GM23338 (cell line): ENCODE measurements around the gene AXIN1. TPM values are rescaled to one million over a fixed set of nuclear protein-coding genes. Genes with fewer than 3 reads are reported as not detected.

Source experiments
- ATAC-seq: fragments of 200-7000 bp; cut with Tn5 transposase; 3 replicates; pipeline ENCODE4 v1.9.1; 2020
- DNase-seq: peaks from one replicate; pipeline ENCODE4 v3.0.0-alpha.2; 2015; ENCODE audit warnings: low spot score
- H2AFZ ChIP-seq: fragments of 200-600 bp; sonication (generic); 2 replicates; pipeline ENCODE4 v1.8.0; 2016; ENCODE audit warnings: antibody characterized with exemption, mild to moderate bottlenecking, moderate library complexity
- H3F3A ChIP-seq: fragments of 200-600 bp; sonication (generic); replicated peaks from 2 replicates; pipeline ENCODE4 v1.8.0; 2017; ENCODE audit warnings: antibody characterized with exemption, mixed run types, low read depth
- H3K27ac ChIP-seq: fragments of 200-600 bp; sonication (generic); 2 replicates; pipeline ENCODE4 v1.6.1; 2016; ENCODE audit warnings: low read depth
- H3K27me3 ChIP-seq: fragments of 200-600 bp; sonication (generic); 2 replicates; pipeline ENCODE4 v1.8.0; 2016; ENCODE audit warnings: mild to moderate bottlenecking, mixed run types, moderate library complexity; ENCODE audit not compliant: insufficient read depth
- H3K36me3 ChIP-seq: fragments of 200-600 bp; sonication (generic); 2 replicates; pipeline ENCODE4 v1.8.0; 2016; ENCODE audit warnings: mild to moderate bottlenecking; ENCODE audit not compliant: insufficient read depth
- H3K4me1 ChIP-seq: fragments of 200-600 bp; sonication (generic); 2 replicates; pipeline ENCODE4 v1.8.0; 2016; ENCODE audit warnings: mild to moderate bottlenecking, moderate library complexity; ENCODE audit not compliant: insufficient read depth
- H3K4me2 ChIP-seq: fragments of 200-600 bp; sonication (generic); 2 replicates; pipeline ENCODE4 v1.7.1; 2017; ENCODE audit warnings: mixed run types
- H3K4me3 ChIP-seq: fragments of 200-600 bp; sonication (generic); 2 replicates; pipeline ENCODE4 v1.6.1; 2016; ENCODE audit warnings: mixed run types
- H3K79me2 ChIP-seq: fragments of 200-600 bp; sonication (generic); replicated peaks from 2 replicates; pipeline ENCODE4 v1.8.0; 2017; ENCODE audit warnings: mild to moderate bottlenecking; ENCODE audit not compliant: insufficient read depth
- H3K9me2 ChIP-seq: fragments of 200-600 bp; sonication (generic); 2 replicates; pipeline ENCODE4 v1.8.0; 2017; ENCODE audit not compliant: insufficient read depth
- H4K20me1 ChIP-seq: fragments of 200-600 bp; sonication (generic); replicated peaks from 2 replicates; pipeline ENCODE4 v1.8.0; 2017; ENCODE audit warnings: mild to moderate bottlenecking; ENCODE audit not compliant: insufficient read depth
- H3K27ac Mint-ChIP-seq: 2 replicates; pipeline ENCODE4 v1.8.0; 2020; ENCODE audit warnings: inconsistent platforms, mild to moderate bottlenecking, moderate library complexity, mixed read lengths
- H3K27me3 Mint-ChIP-seq: 3 replicates; pipeline ENCODE4 v1.8.0; 2022; ENCODE audit warnings: low read depth, mild to moderate bottlenecking, moderate library complexity, mixed read lengths, inconsistent platforms; ENCODE audit not compliant: insufficient read depth, poor library complexity
- H3K36me3 Mint-ChIP-seq: 3 replicates; pipeline ENCODE4 v1.8.0; 2021; ENCODE audit warnings: low read depth, mild to moderate bottlenecking, inconsistent platforms, moderate library complexity, mixed read lengths
- H3K4me1 Mint-ChIP-seq: 3 replicates; pipeline ENCODE4 v1.8.0; 2020; ENCODE audit warnings: mild to moderate bottlenecking, inconsistent platforms, mixed read lengths
- H3K4me3 Mint-ChIP-seq: 3 replicates; pipeline ENCODE4 v1.8.0; 2021; ENCODE audit warnings: moderate library complexity, mild to moderate bottlenecking, inconsistent platforms, mixed read lengths
- H3K9me3 Mint-ChIP-seq: 3 replicates; pipeline ENCODE4 v1.8.0; 2020; ENCODE audit warnings: moderate library complexity, mild to moderate bottlenecking, inconsistent platforms, mixed read lengths
- CREB1 ChIP-seq: fragments of 250-450 bp; sonication (Bioruptor Pico); IDR thresholded peaks from 2 replicates; pipeline ENCODE4 v1.5.0; 2020; ENCODE audit warnings: low read depth, mild to moderate bottlenecking, moderate library complexity
- ETS1 ChIP-seq: IDR thresholded peaks from 2 replicates; pipeline ENCODE4 v1.6.1; 2016; ENCODE audit warnings: antibody characterized with exemption
- EZH2 ChIP-seq: fragments of 200-600 bp; sonication (generic); IDR thresholded peaks from one replicate; pipeline ENCODE4 v1.8.0; 2017; ENCODE audit warnings: antibody characterized with exemption, mild to moderate bottlenecking, low read depth; ENCODE audit not compliant: unreplicated experiment
- EZH2phosphoT487 ChIP-seq: fragments of 200-600 bp; sonication (generic); IDR thresholded peaks from one replicate; pipeline ENCODE4 v1.8.1; 2018; ENCODE audit warnings: antibody characterized with exemption; ENCODE audit not compliant: unreplicated experiment
- JUNB ChIP-seq: IDR thresholded peaks from one replicate; pipeline ENCODE4 v1.6.1; 2016; ENCODE audit warnings: antibody characterized with exemption; ENCODE audit not compliant: unreplicated experiment
- STAT1 ChIP-seq: IDR thresholded peaks from one replicate; pipeline ENCODE4 v1.6.1; 2016; ENCODE audit warnings: antibody characterized with exemption; ENCODE audit not compliant: unreplicated experiment
- ZNF331 ChIP-seq: fragments of 250-450 bp; sonication (Bioruptor Pico); IDR thresholded peaks from 2 replicates; pipeline ENCODE4 v1.5.0; 2020; ENCODE audit warnings: low read depth, mild to moderate bottlenecking, moderate library complexity
- ZNF462 ChIP-seq: fragments of 250-450 bp; sonication (Bioruptor Pico); IDR thresholded peaks from 2 replicates; pipeline ENCODE4 v1.5.0; 2020; ENCODE audit warnings: mild to moderate bottlenecking, moderate library complexity
- polyA plus RNA-seq: library from polyadenylated mRNA; unstranded; fragments of >200 nt; fragmentation: Nextera tagmentation; extraction: Ambion mirVana; gene quantifications from 2 replicates; pipeline ENCODE4 v1.2.1, GENCODE V29; 2016
- total RNA-seq: library from RNA; depleted of rRNA; stranded (reverse); fragments of >200 nt; shearing (Covaris generic); gene quantifications from 2 replicates; pipeline ENCODE4 v1.2.3, GENCODE V29; 2014
- TF ChIP-seq, protein P1 (sequence below), 2 experiments: fragments of 200-600 bp in 1 of 2; sonication (generic) in 1 of 2; conservative IDR thresholded peaks; 2 replicates each; pipeline versions ENCODE4 v1.5.1 to v1.6.1; 2016 to 2017; ENCODE audit warnings: antibody characterized with exemption in 2 of 2, low read depth in 2 of 2, mild to moderate bottlenecking in 2 of 2, moderate library complexity in 1 of 2

The AXIN1 gene
- total and polyA plus RNA-seq, 2 experiments from 2014 or later = 14.3 to 54.5 TPM

- H3K4me2 ChIP-seq = no peak overlapping the region
- no peak overlapping the region for H3K4me3 ChIP-seq
- H3K27ac ChIP-seq = peak overlapping the region; percentile 76; the same call in 1 of the 2 replicates
- no peaks in the 10 kb centered on the region for H3K36me3 ChIP-seq
- peaks cover 44% of the 10 kb centered on the region for H3K79me2 ChIP-seq
- Mint-ChIP-seq H3K36me3 (no peaks in the 10 kb centered on the region), H3K4me3 (no peak overlapping the region), H3K27ac (no peak overlapping the region), H3K9me3 (no peaks in the 10 kb centered on the region), H3K27me3 (peaks cover 11% of the 10 kb centered on the region), H3K4me1 (no peaks in the 10 kb centered on the region)
- TF ChIP-seq ZNF331 (CRISPR knock-in tag) (no peak), JUNB (no peak), CREB1 (CRISPR knock-in tag) (no peak), EZH2phosphoT487 (no peak), EZH2 (no peak), STAT1 (no peak)
- TF ChIP-seq, protein P1, sequence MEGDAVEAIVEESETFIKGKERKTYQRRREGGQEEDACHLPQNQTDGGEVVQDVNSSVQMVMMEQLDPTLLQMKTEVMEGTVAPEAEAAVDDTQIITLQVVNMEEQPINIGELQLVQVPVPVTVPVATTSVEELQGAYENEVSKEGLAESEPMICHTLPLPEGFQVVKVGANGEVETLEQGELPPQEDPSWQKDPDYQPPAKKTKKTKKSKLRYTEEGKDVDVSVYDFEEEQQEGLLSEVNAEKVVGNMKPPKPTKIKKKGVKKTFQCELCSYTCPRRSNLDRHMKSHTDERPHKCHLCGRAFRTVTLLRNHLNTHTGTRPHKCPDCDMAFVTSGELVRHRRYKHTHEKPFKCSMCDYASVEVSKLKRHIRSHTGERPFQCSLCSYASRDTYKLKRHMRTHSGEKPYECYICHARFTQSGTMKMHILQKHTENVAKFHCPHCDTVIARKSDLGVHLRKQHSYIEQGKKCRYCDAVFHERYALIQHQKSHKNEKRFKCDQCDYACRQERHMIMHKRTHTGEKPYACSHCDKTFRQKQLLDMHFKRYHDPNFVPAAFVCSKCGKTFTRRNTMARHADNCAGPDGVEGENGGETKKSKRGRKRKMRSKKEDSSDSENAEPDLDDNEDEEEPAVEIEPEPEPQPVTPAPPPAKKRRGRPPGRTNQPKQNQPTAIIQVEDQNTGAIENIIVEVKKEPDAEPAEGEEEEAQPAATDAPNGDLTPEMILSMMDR (conservative IDR thresholded peaks at IDR 0.05; ENCODE audit: low read depth in 2 of 2) = no peak
- H4K20me1 ChIP-seq = peaks cover 6% of the 10 kb centered on the region
- 0 out of 2 replicates have a peak, but pooled peaks cover 8% of the 10 kb centered on the region for H3F3A ChIP-seq
- H3K9me2 ChIP-seq = no peaks in the 10 kb centered on the region
- no peak overlapping the region for H2AFZ ChIP-seq
- ATAC-seq (no peak), DNase-seq (no peak)
- no peaks in the 10 kb centered on the region for H3K27me3 ChIP-seq
- H3K4me1 ChIP-seq = no peaks in the 10 kb centered on the region
These were observed 109.2 kb downstream of the AXIN1 start for GRCh38 chr16:243348-243747.

- H3K36me3 ChIP-seq = no peaks in the 10 kb centered on the region
- H4K20me1 ChIP-seq = peaks cover 6% of the 10 kb centered on the region
- Mint-ChIP-seq H3K4me3 (no peak overlapping the region), H3K36me3 (peaks cover 2% of the 10 kb centered on the region), H3K27me3 (peaks cover 11% of the 10 kb centered on the region), H3K4me1 (no peaks in the 10 kb centered on the region), H3K9me3 (no peaks in the 10 kb centered on the region), H3K27ac (no peak overlapping the region)
- H3K27me3 ChIP-seq = no peaks in the 10 kb centered on the region
- TF ChIP-seq JUNB = no peak
- TF ChIP-seq ETS1 = no peak
- TF ChIP-seq STAT1 = no peak
- TF ChIP-seq EZH2 = no peak
- no peak for TF ChIP-seq ZNF462 (CRISPR knock-in tag)
- TF ChIP-seq, protein P1 (conservative IDR thresholded peaks at IDR 0.05; ENCODE audit: low read depth in 2 of 2) = no peak
- no peak for TF ChIP-seq ZNF331 (CRISPR knock-in tag)
- no peak overlapping the region for H3K4me2 ChIP-seq
- H3K4me3 ChIP-seq = no peak overlapping the region
- no peak for ATAC-seq
- H3F3A ChIP-seq = 0 out of 2 replicates have a peak, but pooled peaks cover 4% of the 10 kb centered on the region
- peaks cover 47% of the 10 kb centered on the region for H3K79me2 ChIP-seq
- H2AFZ ChIP-seq = no peak overlapping the region
- H3K9me2 ChIP-seq = no peaks in the 10 kb centered on the region
- no peak for DNase-seq
- no peaks in the 10 kb centered on the region for H3K4me1 ChIP-seq
- no peak overlapping the region for H3K27ac ChIP-seq
These were observed 110.2 kb downstream of the AXIN1 start for GRCh38 chr16:242281-242680.
